Ectodermal cell (in vitro differentiated cells): Measurements from ENCODE around the gene PHPT1.

ENCODE experiments used
- H3K27ac ChIP-seq: 2 replicates; pipeline ENCODE4 v1.7.0; 2013; ENCODE audit warnings: mild to moderate bottlenecking, low read depth, low read length; ENCODE audit not compliant: insufficient read depth, poor library complexity, severe bottlenecking
- H3K27me3 ChIP-seq: 2 replicates; pipeline ENCODE4 v1.7.0; 2013; ENCODE audit warnings: mild to moderate bottlenecking, low read length; ENCODE audit not compliant: insufficient read depth, control insufficient read depth, poor library complexity, severe bottlenecking
- H3K36me3 ChIP-seq: one replicate; pipeline ENCODE4 v1.7.0; 2013; ENCODE audit warnings: low read length; ENCODE audit not compliant: control insufficient read depth, insufficient read depth
- H3K4me1 ChIP-seq: one replicate; pipeline ENCODE4 v1.7.0; 2013; ENCODE audit warnings: low read length; ENCODE audit not compliant: control insufficient read depth, insufficient read depth
- H3K4me3 ChIP-seq: 2 replicates; pipeline ENCODE4 v1.7.0; 2013; ENCODE audit warnings: low read depth, low read length, control low read depth; ENCODE audit not compliant: insufficient read depth
- H3K9me3 ChIP-seq: 2 replicates; pipeline ENCODE4 v1.7.0; 2013; ENCODE audit warnings: mild to moderate bottlenecking, low read length, moderate library complexity; ENCODE audit not compliant: control insufficient read depth
- WGBS, 2 experiments: methylation state at CpG; one replicate each; pipeline ENCODE4 v1.1.7; 2013; ENCODE audit warnings: missing lambda C conversion rate in 2 of 2; 5-methylcytosine and 5-hydroxymethylcytosine counted together

Gene PHPT1

DNA sequence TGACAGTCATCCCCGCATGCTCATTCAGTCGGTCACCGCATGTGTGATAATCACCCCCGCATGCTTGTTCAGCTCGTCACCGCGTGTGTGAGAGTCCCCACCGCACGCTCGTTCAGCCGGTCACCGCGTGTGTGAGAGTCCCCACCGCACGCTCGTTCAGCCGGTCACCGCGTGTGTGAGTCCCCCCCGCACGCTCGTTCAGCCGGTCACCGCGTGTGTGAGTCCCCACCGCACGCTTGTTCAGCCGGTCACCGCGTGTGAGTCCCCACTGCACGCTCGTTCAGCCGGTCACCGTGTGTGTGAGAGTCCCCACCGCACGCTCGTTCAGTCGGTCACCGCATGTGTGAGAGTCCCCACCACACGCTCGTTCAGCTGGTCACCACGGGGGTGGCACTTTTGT is 40.6 kb downstream of the PHPT1 start:
- Histone ChIP-seq H3K27ac (no peak overlapping the region), H3K9me3 (no peaks in the 10 kb centered on the region), H3K4me1 (no peaks in the 10 kb centered on the region), H3K36me3 (no peaks in the 10 kb centered on the region), H3K27me3 (no peaks in the 10 kb centered on the region), H3K4me3 (no peak overlapping the region)
- WGBS, 2 experiments, result 96 to 97% methylated on average over 42 of the region's 42 CpGs

GRCh38 chr9:136890661-136891060 is 41.5 kb downstream of the PHPT1 start:
- Histone ChIP-seq H3K27ac (no peak overlapping the region), H3K9me3 (no peaks in the 10 kb centered on the region), H3K4me3 (no peak overlapping the region), H3K36me3 (no peaks in the 10 kb centered on the region), H3K27me3 (no peaks in the 10 kb centered on the region), H3K4me1 (no peaks in the 10 kb centered on the region)
- WGBS, 2 experiments, result 93 to 94% methylated on average over 13 of the region's 13 CpGs

- H3K4me1 ChIP-seq, result no peaks in the 10 kb centered on the region
- WGBS, 2 experiments, result 86 to 87% methylated on average over 11 of the region's 11 CpGs
- no peak overlapping the region for H3K27ac ChIP-seq
- no peaks in the 10 kb centered on the region for H3K9me3 ChIP-seq
- no peaks in the 10 kb centered on the region for H3K27me3 ChIP-seq
- H3K36me3 ChIP-seq, result peaks cover 5% of the 10 kb centered on the region
- no peak overlapping the region for H3K4me3 ChIP-seq
Measured at GRCh38 chr9:136896027-136896426, 46.8 kb downstream of the PHPT1 start.

DNA sequence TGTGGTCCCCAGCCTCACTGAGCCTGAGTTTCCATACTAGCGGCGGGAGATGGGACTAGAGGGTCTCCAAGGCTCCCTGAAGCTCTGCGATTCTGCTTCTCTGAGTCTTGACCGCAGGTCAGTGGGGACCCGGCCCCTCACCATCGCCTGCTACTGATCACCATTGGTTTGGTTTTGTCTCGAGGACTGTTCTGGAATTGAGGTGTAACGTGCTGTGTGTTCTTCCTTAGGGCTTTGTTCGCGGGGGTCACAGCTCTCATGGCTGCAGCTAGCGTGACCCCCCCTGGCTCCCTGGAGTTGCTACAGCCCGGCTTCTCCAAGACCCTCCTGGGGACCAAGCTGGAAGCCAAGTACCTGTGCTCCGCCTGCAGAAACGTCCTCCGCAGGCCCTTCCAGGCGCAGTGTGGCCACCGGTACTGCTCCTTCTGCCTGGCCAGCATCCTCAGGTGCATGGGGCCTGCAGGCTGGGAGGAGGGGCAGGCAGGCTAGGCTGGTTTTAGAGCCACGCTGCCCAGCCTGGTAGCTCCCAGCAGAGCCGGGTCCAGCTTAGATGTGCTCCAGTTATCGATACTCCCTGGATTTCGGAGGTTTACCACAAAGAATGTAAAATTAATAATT is 49.4 kb downstream of the PHPT1 start:
- Histone ChIP-seq H3K36me3 (peaks cover 18% of the 10 kb centered on the region), H3K4me3 (no peak overlapping the region), H3K27me3 (no peaks in the 10 kb centered on the region), H3K27ac (no peak overlapping the region), H3K9me3 (no peaks in the 10 kb centered on the region), H3K4me1 (no peaks in the 10 kb centered on the region)
- WGBS, 2 experiments, result 96% methylated on average over 20 to 21 of the region's 21 CpGs

DNA sequence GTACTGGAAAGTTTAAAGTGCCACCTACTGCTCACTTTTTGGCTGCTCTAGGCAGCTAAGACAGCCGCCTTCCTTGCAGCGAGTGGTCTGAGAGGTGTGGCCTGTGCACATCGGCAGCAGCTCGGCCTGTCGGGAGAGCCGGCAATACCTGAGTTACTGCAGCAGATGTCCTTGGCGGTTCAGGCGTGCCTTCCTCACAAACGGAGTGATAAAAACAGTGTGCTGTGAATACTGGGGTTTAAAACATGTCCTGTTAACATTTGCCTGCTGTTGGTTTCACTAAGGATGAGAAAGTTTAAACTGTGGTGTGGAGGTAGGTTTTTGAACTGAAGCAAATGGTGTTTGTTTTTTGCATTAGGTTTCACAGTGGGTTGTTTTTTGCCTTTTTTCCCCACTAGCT is 50.0 kb downstream of the PHPT1 start:
- Histone ChIP-seq H3K27ac (no peak overlapping the region), H3K27me3 (no peaks in the 10 kb centered on the region), H3K4me3 (no peak overlapping the region), H3K9me3 (no peaks in the 10 kb centered on the region), H3K36me3 (peaks cover 18% of the 10 kb centered on the region), H3K4me1 (no peaks in the 10 kb centered on the region)
- 86 to 90% methylated on average over 9 of the region's 9 CpGs for WGBS, 2 experiments

DNA sequence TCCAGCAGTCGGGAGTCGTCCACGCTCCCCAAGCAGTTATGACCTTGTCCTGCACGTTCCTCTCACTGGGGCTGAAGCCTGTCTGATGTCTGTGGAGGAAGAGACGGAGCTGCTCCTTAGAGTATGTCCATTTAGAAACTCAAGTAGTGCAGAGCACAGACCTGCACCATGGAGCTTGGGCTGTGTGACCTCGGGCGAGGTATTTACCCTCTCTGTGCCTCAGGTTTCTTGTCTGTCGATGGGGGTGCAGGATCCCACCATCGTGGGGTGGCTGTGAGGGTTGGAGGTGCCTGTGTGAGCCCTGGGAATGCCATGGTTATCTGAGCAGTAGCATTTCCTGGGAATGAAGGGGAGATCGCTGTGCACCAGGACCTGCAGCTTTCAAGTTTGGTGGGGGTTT is 51.3 kb downstream of the PHPT1 start:
- H3K9me3 ChIP-seq, result no peaks in the 10 kb centered on the region
- no peak overlapping the region for H3K27ac ChIP-seq
- no peaks in the 10 kb centered on the region for H3K4me1 ChIP-seq
- H3K27me3 ChIP-seq, result no peaks in the 10 kb centered on the region
- H3K36me3 ChIP-seq, result peaks cover 18% of the 10 kb centered on the region
- WGBS, 2 experiments, result 95 to 96% methylated on average over 10 of the region's 10 CpGs
- H3K4me3 ChIP-seq, result no peak overlapping the region
